GOT3 (cell line): ENCODE measurements around the gene NHERF1.

Experiments
- DNase-seq: peaks from one replicate; lab custom pipeline; 2025; ENCODE audit warnings: mixed read lengths; lab: John Stamatoyannopoulos, UW

The NHERF1 gene

GRCh38 chr17:74732042-74732867, 16.2 kb upstream of the NHERF1 start:
- DNase-seq = no peak

DNA sequence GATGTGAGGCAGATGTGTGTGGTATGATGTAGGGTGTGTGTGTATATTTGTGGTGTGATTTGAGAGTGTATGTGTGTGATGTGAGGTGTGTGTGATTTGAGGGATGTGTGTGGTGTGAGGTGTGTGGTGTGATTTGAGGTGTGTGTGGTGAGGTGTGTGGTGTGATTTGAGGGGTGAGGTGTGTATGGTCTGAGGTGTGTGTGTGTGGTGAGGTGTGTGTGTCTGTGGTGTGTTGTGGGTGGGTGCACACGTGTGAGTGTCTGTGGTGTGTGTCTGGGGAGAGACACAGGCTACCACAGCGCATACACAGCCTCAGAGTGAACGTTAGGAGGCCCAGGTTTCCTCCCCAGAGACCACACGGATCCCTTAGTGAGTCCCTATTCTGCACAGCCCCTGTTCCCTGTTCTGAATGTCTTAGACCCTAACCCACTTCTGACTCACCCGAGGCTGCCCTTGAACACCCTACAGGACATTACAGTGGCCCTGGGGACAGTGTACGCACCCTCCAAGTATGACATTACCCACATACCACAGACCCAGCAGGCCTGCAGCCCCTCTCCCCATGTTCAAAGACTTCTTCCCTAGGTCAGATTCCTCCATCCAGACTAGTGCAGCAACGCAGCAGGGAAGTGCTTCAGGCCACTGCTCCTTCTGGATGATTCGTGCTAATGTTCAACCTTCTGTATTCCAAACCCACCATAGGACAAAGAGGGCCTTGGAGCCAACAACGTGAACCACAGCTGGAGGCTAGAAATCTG, 14.9 kb upstream of the NHERF1 start:
- no peak for DNase-seq

DNA sequence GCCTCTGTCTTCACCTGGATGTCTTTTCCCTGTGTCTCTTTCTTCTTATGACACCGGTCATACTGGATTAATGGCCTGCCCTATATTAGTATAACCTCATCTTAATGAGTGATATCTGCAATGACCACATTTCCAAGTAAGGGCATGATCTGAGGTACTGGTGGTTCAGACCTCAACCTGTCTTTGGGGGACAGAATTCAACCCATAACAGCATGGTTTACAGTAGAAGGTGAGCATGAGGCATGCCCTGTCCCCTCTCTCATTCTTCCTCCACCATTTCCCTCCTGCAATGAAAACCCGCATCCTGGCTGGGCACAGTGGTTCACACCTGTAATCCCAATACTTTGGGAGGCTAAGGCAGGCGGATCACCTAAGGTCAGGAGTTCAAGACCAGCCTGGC, 14.2 kb upstream of the NHERF1 start:
- DNase-seq = no peak

- no peak for DNase-seq
These were observed 11.7 kb upstream of the NHERF1 start, which contains the start of gene RAB37 for GRCh38 chr17:74736513-74737298. Gene RAB37 (plus strand): TSS chr17:74737256. CDS start chr17:74737273, 17 bp downstream.

DNA sequence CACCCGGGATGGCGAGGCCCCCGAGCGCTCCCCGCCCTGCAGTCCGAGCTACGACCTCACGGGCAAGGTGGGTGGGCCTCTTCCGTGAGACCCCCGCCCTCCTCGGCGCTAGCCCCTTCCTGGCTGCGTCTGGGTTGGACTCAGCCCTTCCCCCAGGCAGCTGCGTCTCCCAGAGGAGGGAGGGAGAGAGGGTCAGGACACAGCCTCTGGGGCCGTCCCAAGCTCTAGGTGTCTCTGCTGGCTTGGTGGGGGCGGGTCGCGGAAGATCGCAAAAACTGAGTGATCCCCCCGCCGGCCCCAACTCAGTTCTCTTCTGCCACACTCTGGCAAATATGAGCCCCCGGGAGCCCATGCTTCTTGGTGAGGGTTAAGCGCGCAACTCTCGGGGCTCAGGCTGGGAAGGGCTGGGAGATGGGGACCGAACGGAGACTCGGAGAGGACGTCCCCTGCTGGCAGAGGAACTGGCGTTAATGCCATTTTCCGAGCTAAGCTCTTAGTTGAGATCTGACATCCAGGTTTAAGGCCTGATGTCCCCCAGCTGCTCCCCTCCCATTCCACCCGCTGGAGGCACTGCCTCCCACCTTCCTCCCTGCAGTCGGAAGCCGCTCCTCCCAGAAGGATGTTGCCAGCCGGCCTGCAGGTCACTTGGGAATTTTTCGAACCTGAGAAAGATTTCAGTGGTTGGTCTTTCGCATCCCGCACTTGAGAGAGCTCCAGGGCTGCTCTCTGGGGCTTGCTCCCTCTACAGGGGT, 11.0 kb upstream of the NHERF1 start:
- no peak for DNase-seq

- DNase-seq = no peak
These were observed 10.1 kb upstream of the NHERF1 start for GRCh38 chr17:74738051-74738996.

DNA sequence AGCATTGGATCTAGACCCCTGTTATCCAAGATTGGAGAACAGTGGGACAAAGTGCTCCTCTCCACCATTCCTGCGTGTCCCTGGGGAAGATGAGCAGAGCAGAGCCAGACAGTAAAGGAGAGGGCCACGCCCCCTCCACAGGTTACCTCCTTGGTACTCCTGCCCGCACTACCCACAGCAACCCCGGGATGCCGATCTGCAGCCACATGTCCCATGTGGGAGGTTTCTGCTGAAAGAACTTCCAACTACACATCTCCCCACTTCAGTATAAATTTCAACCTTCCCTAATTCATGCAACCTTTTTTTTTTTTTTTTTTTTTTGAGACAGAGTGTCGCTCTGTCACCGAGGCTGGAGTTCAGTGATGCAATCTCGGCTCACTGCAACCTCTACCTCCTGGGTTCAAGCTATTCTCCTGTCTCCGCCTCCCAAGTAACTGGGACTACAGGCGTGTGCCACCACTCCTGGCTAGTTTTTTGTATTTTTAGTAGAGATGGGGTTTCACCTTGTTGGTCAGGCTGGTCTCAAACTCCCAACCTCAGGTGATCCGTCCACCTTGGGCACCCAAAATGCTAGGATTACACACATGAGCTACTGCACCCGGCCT, 9.1 kb upstream of the NHERF1 start:
- no peak for DNase-seq

- DNase-seq = no peak
These were observed 8.3 kb upstream of the NHERF1 start for GRCh38 chr17:74740173-74740572.

DNA sequence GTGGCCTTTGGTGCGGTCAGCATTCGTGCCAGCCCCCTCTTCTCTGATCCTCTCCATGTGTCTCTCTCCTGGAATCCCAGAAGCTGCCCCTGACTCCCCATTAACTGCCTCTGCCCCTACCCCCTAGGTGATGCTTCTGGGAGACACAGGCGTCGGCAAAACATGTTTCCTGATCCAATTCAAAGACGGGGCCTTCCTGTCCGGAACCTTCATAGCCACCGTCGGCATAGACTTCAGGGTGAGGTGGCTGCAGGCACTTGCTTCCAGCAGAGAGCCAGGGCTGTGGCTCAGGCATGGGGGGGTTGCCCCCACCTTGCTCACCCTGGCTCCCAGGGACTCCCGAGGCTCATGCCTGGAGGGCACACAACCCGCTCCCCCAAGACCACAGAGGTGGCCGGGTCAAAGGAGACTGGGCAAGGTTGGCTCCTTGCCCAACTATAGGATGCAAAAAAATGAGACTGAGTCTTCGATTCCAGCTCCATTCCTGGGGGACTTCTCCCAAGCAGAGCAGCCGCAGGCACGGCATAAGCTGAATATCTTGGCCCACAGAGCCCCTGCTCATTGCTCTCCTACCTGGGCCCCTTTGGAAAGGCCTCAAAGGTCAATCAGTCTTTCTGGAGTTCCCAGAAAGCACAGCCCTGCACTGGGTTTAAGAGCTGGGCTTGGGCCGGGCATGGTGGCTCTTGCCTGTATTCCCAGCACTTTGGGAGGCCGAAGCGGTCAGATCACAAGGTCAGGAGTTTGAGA, 7.6 kb upstream of the NHERF1 start:
- no peak for DNase-seq

GRCh38 chr17:74742153-74742515, 6.3 kb upstream of the NHERF1 start:
- no peak for DNase-seq

DNA sequence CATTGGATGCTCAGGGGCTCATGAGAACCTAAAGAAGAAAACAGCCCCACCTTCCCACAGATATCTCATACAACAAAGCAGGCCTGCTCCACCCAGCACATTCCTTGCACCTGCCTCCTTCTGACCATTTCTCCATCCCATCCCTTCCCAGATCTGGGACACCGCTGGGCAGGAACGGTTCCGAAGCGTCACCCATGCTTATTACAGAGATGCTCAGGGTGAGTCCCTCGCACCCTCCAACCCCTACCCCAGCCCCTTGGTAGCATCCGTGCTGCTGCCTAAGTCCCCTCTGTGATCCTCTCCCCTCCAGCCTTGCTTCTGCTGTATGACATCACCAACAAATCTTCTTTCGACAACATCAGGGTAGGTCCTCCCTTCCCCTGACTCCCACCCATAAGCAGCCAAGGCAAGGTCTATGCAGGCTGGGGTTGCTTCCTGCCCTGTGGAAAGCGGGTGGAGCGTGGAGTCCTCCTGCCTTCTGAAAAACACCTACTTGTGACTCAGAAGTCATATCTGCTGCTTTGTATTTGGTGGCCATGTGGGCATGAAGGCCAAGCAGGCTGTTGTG, 5.4 kb upstream of the NHERF1 start:
- no peak for DNase-seq

DNA sequence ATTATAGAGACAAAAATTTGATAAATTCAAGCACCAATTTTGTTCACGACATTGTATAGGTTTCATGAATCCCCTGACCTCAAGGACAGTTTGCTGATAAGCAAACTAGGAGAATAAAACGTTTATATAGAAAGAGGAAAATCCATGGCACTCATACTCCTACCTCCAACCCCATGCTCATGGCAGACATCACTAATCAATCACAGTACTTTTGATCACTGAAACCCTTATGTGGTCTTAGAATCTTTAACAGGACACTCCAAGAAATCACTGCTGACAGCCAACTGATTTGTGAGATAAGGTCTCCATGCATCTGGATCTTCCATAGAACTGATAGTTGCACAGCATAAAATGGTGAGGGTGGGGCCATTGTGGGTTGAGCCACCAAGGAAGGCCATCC, 4.7 kb upstream of the NHERF1 start:
- no peak for DNase-seq

DNA sequence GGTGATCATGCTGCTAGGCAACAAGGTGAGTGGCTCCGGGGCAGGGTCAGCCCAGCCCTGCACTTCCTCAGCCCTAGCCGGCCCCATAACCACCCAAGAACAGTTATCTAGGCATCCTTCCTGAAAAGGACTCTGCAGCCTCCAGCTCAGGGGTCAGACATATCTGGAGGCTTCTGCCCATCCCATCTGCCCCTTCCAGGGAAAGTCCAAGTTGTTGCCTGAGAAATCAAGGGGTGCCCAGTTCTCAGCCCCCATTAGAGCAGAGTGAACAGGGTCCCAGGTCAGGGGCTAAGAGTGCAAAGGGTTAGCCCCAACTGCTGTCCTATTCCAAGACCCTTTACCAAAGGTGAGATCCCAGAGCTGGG, 4.1 kb upstream of the NHERF1 start:
- no peak for DNase-seq

GRCh38 chr17:74744714-74745547, 3.5 kb upstream of the NHERF1 start:
- peak; percentile 50 for DNase-seq

DNA sequence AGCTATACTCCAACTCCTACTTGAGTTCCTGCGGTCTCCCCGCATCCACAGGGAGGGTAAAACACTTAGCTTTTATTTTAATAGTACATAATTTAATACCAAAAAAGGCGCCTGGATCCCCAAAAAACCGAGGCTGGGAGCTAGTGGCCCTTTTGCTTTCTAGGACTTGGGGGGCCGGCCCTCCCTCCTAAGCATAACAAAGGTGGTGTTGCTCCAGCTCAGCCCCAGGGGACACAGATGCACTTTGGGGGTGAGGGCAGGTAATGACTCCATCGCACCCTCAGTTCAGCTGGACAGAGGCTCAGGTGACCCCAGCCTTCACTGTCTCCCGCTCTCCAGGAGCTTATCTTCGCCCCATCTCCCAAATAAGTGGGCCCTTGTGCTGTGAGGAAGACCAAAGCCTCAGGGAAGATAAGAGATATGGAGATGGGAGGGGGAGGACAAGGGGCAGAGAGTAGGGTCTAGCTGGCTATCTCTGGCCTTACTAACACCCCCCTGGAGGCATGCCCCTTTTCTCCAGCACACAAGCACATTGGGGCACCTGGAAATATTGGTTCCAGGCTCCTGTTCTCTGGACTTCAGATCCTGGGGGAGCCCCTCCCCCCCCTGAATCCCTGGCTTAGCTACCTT, 2.8 kb upstream of the NHERF1 start:
- no peak for DNase-seq

- DNase-seq = no peak
These were observed 2.1 kb upstream of the NHERF1 start for GRCh38 chr17:74746376-74746775.

GRCh38 chr17:74746922-74747321, 1.5 kb upstream of the NHERF1 start:
- DNase-seq = no peak

DNA sequence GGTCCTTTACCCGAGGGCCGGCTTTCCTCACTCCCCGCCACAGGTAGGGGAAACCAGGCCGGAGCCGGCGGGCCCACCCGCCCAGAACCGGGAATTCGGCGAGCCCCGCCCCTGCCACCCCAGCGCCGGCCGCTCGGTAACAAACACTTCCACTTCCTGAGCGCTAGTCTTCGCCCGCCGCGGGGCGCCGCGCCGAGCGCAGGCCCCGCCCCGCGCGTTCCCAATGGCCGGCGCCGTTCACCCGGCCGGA, 224 bp upstream of the NHERF1 start:
- no peak for DNase-seq
